Transverse colon (tissue), 4 donors: ENCODE measurements around the gene CNTNAP2. TPM values are rescaled to one million over a fixed set of nuclear protein-coding genes. Genes with fewer than 3 reads are reported as not detected.

ENCODE experiments used
- DNase-seq: peaks from one replicate; pipeline ENCODE4 v3.0.0-alpha.2; 2019
- H3K27ac ChIP-seq, 4 donors: fragments of 200-600 bp; sonication (generic); 2 replicates each; pipeline ENCODE4 v1.5.1; 2016 to 2018; ENCODE audit warnings: inconsistent platforms in 4 of 4
- H3K27me3 ChIP-seq: fragments of 200-600 bp; sonication (generic); 2 replicates; pipeline ENCODE4 v1.5.1; 2017; ENCODE audit warnings: inconsistent platforms
- H3K36me3 ChIP-seq, 4 donors: fragments of 200-600 bp; sonication (generic); 2 replicates each; pipeline ENCODE4 v1.5.1; 2017 to 2019; ENCODE audit warnings: inconsistent platforms in 4 of 4
- H3K4me1 ChIP-seq, 4 donors: fragments of 200-600 bp; sonication (generic); 2 replicates each; pipeline ENCODE4 v1.5.1; 2017 to 2020; ENCODE audit warnings: inconsistent platforms in 4 of 4
- H3K4me3 ChIP-seq, 4 donors: fragments of 200-600 bp; sonication (generic); 1 replicate in 1 of 4; 2 replicates in 3 of 4; pipeline versions ENCODE4 v1.5.1 to v1.6.1; 2017 to 2019; ENCODE audit warnings: inconsistent platforms in 4 of 4
- H3K9me3 ChIP-seq, 2 donors: fragments of 200-600 bp; sonication (generic); 2 replicates each; pipeline ENCODE4 v1.5.1; 2017 to 2019; ENCODE audit warnings: inconsistent platforms in 2 of 2
- CTCF ChIP-seq, 5 experiments: fragments of 200-600 bp in 3 of 5; fragments of 450-650 bp in 2 of 5; sonication (generic) in 3 of 5; IDR thresholded peaks; 1 replicate in 2 of 5; 2 replicates in 3 of 5; pipeline ENCODE4 v1.5.1; 2016 to 2017; ENCODE audit warnings: antibody characterized with exemption in 5 of 5, inconsistent platforms in 3 of 5, mild to moderate bottlenecking in 2 of 5, moderate library complexity in 1 of 5
- EP300 ChIP-seq: sonication (generic); formaldehyde crosslinking; IDR thresholded peaks from one replicate; pipeline ENCODE4 v1.6.1; 2017; ENCODE audit warnings: antibody characterized with exemption, low read depth
- POLR2A ChIP-seq: fragments of 450-650 bp; IDR thresholded peaks from one replicate; pipeline ENCODE4 v1.6.1; 2016; ENCODE audit warnings: antibody characterized with exemption, mild to moderate bottlenecking, moderate library complexity
- POLR2AphosphoS5 ChIP-seq, 3 donors: sonication (generic); formaldehyde crosslinking; IDR thresholded peaks; one replicate each; pipeline ENCODE4 v1.6.1; 2016; ENCODE audit warnings: antibody characterized with exemption in 3 of 3
- WGBS, 2 donors: methylation state at CpG; one replicate each; pipeline ENCODE4 v1.1.5; 2018; ENCODE audit warnings: low coverage in 1 of 2; 5-methylcytosine and 5-hydroxymethylcytosine counted together
- in situ Hi-C, 4 donors: fragments of 200-750 bp; cut with MboI; loops; one replicate each; pipeline versions ENCODE4 v1.15.0 to v1.15.1; 2017; ENCODE audit warnings: low sequenced_read_pairs in 3 of 4, low pct_ligation_motif_present in 1 of 4, low pct_unique_long_range_greater_than_20kb in 1 of 4
- intact Hi-C: fragments of 100-400 bp; cut with DNase I; formaldehyde crosslinking; loops from one replicate; pipeline ENCODE4 v1.15.1; 2023; ENCODE audit warnings: low total_unique reads
- total RNA-seq, 4 donors: library from RNA; depleted of rRNA; stranded (reverse); fragments of >200 nt; gene quantifications; one replicate each; pipeline ENCODE4 v1.1.0, GENCODE V29; 2016

CNTNAP2 gene
- total RNA-seq, 4 donors from 2014 or later, result 0.60 to 2.9 (median 2.4) TPM

- in situ Hi-C loops (no loop called here), intact Hi-C loops (no loop called here)
- Histone ChIP-seq H3K9me3 (no peaks in the 10 kb centered on the region), H3K4me3 (no peak overlapping the region), H3K27me3 (no peaks in the 10 kb centered on the region), H3K4me1 (no peaks in the 10 kb centered on the region), H3K27ac (no peak overlapping the region), H3K36me3 (no peaks in the 10 kb centered on the region)
- no peak for DNase-seq
- no peak for TF ChIP-seq POLR2A
- TF ChIP-seq POLR2AphosphoS5 (IDR thresholded peaks at IDR 0.05), result no peak
- no peak for TF ChIP-seq CTCF (IDR thresholded peaks at IDR 0.05)
- TF ChIP-seq EP300, result no peak
- WGBS, 2 donors, result 77 to 94% methylated on average over 6 to 7 of the region's 7 CpGs
Measured at GRCh38 chr7:147523056-147523455, 1406.5 kb downstream of the CNTNAP2 start.

- no peaks in the 10 kb centered on the region for H3K27me3 ChIP-seq
- no peak overlapping the region for H3K27ac ChIP-seq
- H3K9me3 ChIP-seq, result no peaks in the 10 kb centered on the region
- no peak for DNase-seq
- H3K36me3 ChIP-seq, result no peaks in the 10 kb centered on the region
- TF ChIP-seq CTCF (IDR thresholded peaks at IDR 0.05) (no peak), EP300 (no peak), POLR2A (no peak), POLR2AphosphoS5 (IDR thresholded peaks at IDR 0.05) (no peak)
- H3K4me1 ChIP-seq, result no peaks in the 10 kb centered on the region
- intact Hi-C loops, result no loop called here
- in situ Hi-C loops, result loop anchor here in 1 of 4 donors (25.0 kb wide), 1 partner anchor 563 kb away; no protein-coding TSS in a partner anchor
- WGBS, 2 donors, result 54 to 80% methylated on average over 2 to 3 of the region's 3 CpGs
- H3K4me3 ChIP-seq, result no peak overlapping the region
Measured at GRCh38 chr7:147524726-147525250, 1408.2 kb downstream of the CNTNAP2 start.

- Histone ChIP-seq H3K4me3 (no peak overlapping the region), H3K27ac (no peak overlapping the region), H3K9me3 (no peaks in the 10 kb centered on the region), H3K4me1 (no peaks in the 10 kb centered on the region), H3K27me3 (no peaks in the 10 kb centered on the region), H3K36me3 (no peaks in the 10 kb centered on the region)
- in situ Hi-C loops (loop anchor here in 1 of 4 donors (25.0 kb wide), 1 partner anchor 562 kb away; no protein-coding TSS in a partner anchor), intact Hi-C loops (no loop called here)
- 71 to 81% methylated on average over 2 of the region's 2 CpGs for WGBS, 2 donors
- no peak for TF ChIP-seq EP300
- TF ChIP-seq POLR2AphosphoS5 (IDR thresholded peaks at IDR 0.05), result no peak
- TF ChIP-seq CTCF (IDR thresholded peaks at IDR 0.05), result no peak
- no peak for TF ChIP-seq POLR2A
- no peak for DNase-seq
Measured at GRCh38 chr7:147525325-147525724, 1408.7 kb downstream of the CNTNAP2 start.

GRCh38 chr7:147535701-147536111 is 1419.1 kb downstream of the CNTNAP2 start:
- in situ Hi-C loops (loop anchor here in 1 of 4 donors (25.0 kb wide), 1 partner anchor 552 kb away; no protein-coding TSS in a partner anchor), intact Hi-C loops (no loop called here)
- Histone ChIP-seq H3K36me3 (no peaks in the 10 kb centered on the region), H3K27ac (no peak overlapping the region), H3K4me3 (no peak overlapping the region), H3K4me1 (no peaks in the 10 kb centered on the region), H3K9me3 (no peaks in the 10 kb centered on the region), H3K27me3 (no peaks in the 10 kb centered on the region)
- TF ChIP-seq EP300 (no peak), CTCF (IDR thresholded peaks at IDR 0.05) (no peak), POLR2A (no peak), POLR2AphosphoS5 (IDR thresholded peaks at IDR 0.05) (no peak)
- WGBS, 2 donors, result 69 to 94% methylated on average over 5 to 6 of the region's 6 CpGs
- no peak for DNase-seq
